Left lobe of liver (tissue), 2 donors: ENCODE data around the gene SENP2. TPM values are rescaled to one million over a fixed set of nuclear protein-coding genes. Genes with fewer than 3 reads are reported as not detected.
"Not testable (repeated sequence)": the region's sequence is repeated elsewhere in the genome, so short reads cannot be mapped to it uniquely, and the experiment has no call there.

ENCODE experiments used
- ATAC-seq: fragments of 200-7000 bp; cut with Tn5 transposase; one replicate; pipeline ENCODE4 v1.9.1; 2020; ENCODE audit warnings: mild to moderate bottlenecking, moderate library complexity
- DNase-seq: peaks from one replicate; pipeline ENCODE4 v3.0.0-alpha.2; 2020; ENCODE audit warnings: low spot score
- total RNA-seq: library from RNA; stranded (reverse); gene quantifications from one replicate; pipeline ENCODE4 v1.2.1, GENCODE V29; 2021
- donor health status: DM: no; HTN: no; CAD: no; lungs with moderate emphysema.
- donor health status: DM: no; HTN: yes; CAD: no.

The SENP2 gene
- total RNA-seq, 1 donor from 2014 or later = 19.6 TPM

- no peak for ATAC-seq
- DNase-seq = no peak
Measured at GRCh38 chr3:185585518-185585858, 607 bp upstream of the SENP2 start.

- ATAC-seq (peak; percentile 1), DNase-seq (no peak)
Measured at GRCh38 chr3:185586686-185587039, 568 bp downstream of the SENP2 start.

GRCh38 chr3:185594073-185594472, 8.0 kb downstream of the SENP2 start:
- DNase-seq (no peak), ATAC-seq (no peak)

GRCh38 chr3:185595526-185595925, 9.4 kb downstream of the SENP2 start:
- ATAC-seq (no peak), DNase-seq (no peak)

GRCh38 chr3:185605566-185605965, 19.5 kb downstream of the SENP2 start:
- ATAC-seq (no peak), DNase-seq (no peak)

- ATAC-seq = no peak
- no peak for DNase-seq
Measured at GRCh38 chr3:185606196-185606595, 20.1 kb downstream of the SENP2 start.

GRCh38 chr3:185613016-185613415, 26.9 kb downstream of the SENP2 start:
- ATAC-seq = peak; percentile 82
- DNase-seq = no peak

GRCh38 chr3:185623939-185624665, 38.0 kb downstream of the SENP2 start:
- no peak for DNase-seq
- ATAC-seq = no peak

- DNase-seq = no peak
Measured at GRCh38 chr3:185625784-185626183, 39.7 kb downstream of the SENP2 start.

GRCh38 chr3:185629554-185630181, 43.6 kb downstream of the SENP2 start:
- no peak for ATAC-seq

More at GRCh38 chr3:185625784-185626183, 39.7 kb downstream of the SENP2 start:
- ATAC-seq = no peak

GRCh38 chr3:185630182-185630622, 44.1 kb downstream of the SENP2 start:
- DNase-seq (no peak), ATAC-seq (peak; percentile 49)

More at GRCh38 chr3:185629554-185630181, 43.6 kb downstream of the SENP2 start:
- DNase-seq = no peak

GRCh38 chr3:185631108-185631507, 45.0 kb downstream of the SENP2 start:
- DNase-seq = no peak
- ATAC-seq = no peak

- ATAC-seq (no peak), DNase-seq (no peak)
Measured at GRCh38 chr3:185631508-185632206, 45.6 kb downstream of the SENP2 start.

- ATAC-seq (no peak), DNase-seq (no peak)
Measured at GRCh38 chr3:185632996-185633395, 46.9 kb downstream of the SENP2 start.

- no peak for ATAC-seq
- no peak for DNase-seq
Measured at GRCh38 chr3:185637388-185637787, 51.3 kb downstream of the SENP2 start.

GRCh38 chr3:185638651-185639050, 52.6 kb downstream of the SENP2 start:
- not testable (repeated sequence) for DNase-seq, ATAC-seq

GRCh38 chr3:185639632-185640206, 53.6 kb downstream of the SENP2 start:
- no peak for DNase-seq
- ATAC-seq = no peak

- DNase-seq = no peak
- ATAC-seq = no peak
Measured at GRCh38 chr3:185640308-185640707, 54.2 kb downstream of the SENP2 start.

GRCh38 chr3:185645191-185645590, 59.1 kb downstream of the SENP2 start:
- not testable (repeated sequence) for ATAC-seq, DNase-seq

GRCh38 chr3:185645596-185646381, 59.7 kb downstream of the SENP2 start:
- no peak for ATAC-seq
- no peak for DNase-seq
